Activated gamma-delta T cell treated with Interleukin-2 at 50 U/mL for 16 hours (primary cell): ENCODE measurements around the gene SLC4A5.

Experiments
- DNase-seq: peaks from one replicate; pipeline ENCODE4 v3.0.0-alpha.2; 2020

The SLC4A5 gene

GRCh38 chr2:74343316-74343715 lies at the start of gene SLC4A5:
SLC4A5 (minus strand) TSS chr2:74343416; CDS start chr2:74315023, 28,393 bp downstream.
- DNase-seq = no peak

- no peak for DNase-seq
Observed at GRCh38 chr2:74392449-74392743, 49.2 kb upstream of the SLC4A5 start.

GRCh38 chr2:74391580-74392448 lies 48.6 kb upstream of the SLC4A5 start:
- DNase-seq = peak; percentile 95

- DNase-seq = no peak
Observed at GRCh38 chr2:74391209-74391579, 48.0 kb upstream of the SLC4A5 start.

- no peak for DNase-seq
Observed at GRCh38 chr2:74390606-74391005, 47.4 kb upstream of the SLC4A5 start.

- no peak for DNase-seq
Observed at GRCh38 chr2:74387346-74387745, 44.1 kb upstream of the SLC4A5 start.

- DNase-seq = no peak
Observed at GRCh38 chr2:74385396-74385795, 42.2 kb upstream of the SLC4A5 start.

- DNase-seq = no peak
Observed at GRCh38 chr2:74384051-74384450, 40.8 kb upstream of the SLC4A5 start.

GRCh38 chr2:74383254-74383653 lies 40.0 kb upstream of the SLC4A5 start:
- no peak for DNase-seq

- no peak for DNase-seq
Observed at GRCh38 chr2:74381751-74382150, 38.5 kb upstream of the SLC4A5 start.

- peak; percentile 12 for DNase-seq
Observed at GRCh38 chr2:74379851-74380789, 36.9 kb upstream of the SLC4A5 start, which contains the start of gene DCTN1. DCTN1 (minus strand) TSS chr2:74380311; CDS start chr2:74380037, 274 bp downstream.

- DNase-seq = no peak
Observed at GRCh38 chr2:74378007-74378406, 34.8 kb upstream of the SLC4A5 start.

GRCh38 chr2:74375838-74376237 lies 32.6 kb upstream of the SLC4A5 start:
- DNase-seq = no peak

- no peak for DNase-seq
Observed at GRCh38 chr2:74374509-74375205, 31.4 kb upstream of the SLC4A5 start.

GRCh38 chr2:74373985-74374384 lies 30.8 kb upstream of the SLC4A5 start:
- DNase-seq = no peak

- no peak for DNase-seq
Observed at GRCh38 chr2:74373221-74373676, 30.0 kb upstream of the SLC4A5 start.

GRCh38 chr2:74372674-74373073 lies 29.5 kb upstream of the SLC4A5 start:
- no peak for DNase-seq

GRCh38 chr2:74371421-74371820 lies 28.2 kb upstream of the SLC4A5 start:
- DNase-seq = no peak

GRCh38 chr2:74369976-74370375 lies 26.8 kb upstream of the SLC4A5 start:
- DNase-seq = no peak

GRCh38 chr2:74368499-74368898 lies 25.3 kb upstream of the SLC4A5 start:
- DNase-seq = no peak

GRCh38 chr2:74367789-74368188 lies 24.6 kb upstream of the SLC4A5 start:
- no peak for DNase-seq

GRCh38 chr2:74366036-74366435 lies 22.8 kb upstream of the SLC4A5 start:
- no peak for DNase-seq
